Measurements from ENCODE around the gene MCM6. TPM values are rescaled to one million over a fixed set of nuclear protein-coding genes. Genes with fewer than 3 reads are reported as not detected.
A peak's percentile ranks its signal among the peaks of the same experiment; 100 is the strongest.

Gene MCM6
- total and polyA plus RNA-seq, 3 donors from 2014 or later, result 24.6 to 32.3 (median 26.7) TPM

- Histone ChIP-seq H3K9me3 (no peaks in the 10 kb centered on the region), H3K36me3 (ENCODE audit: low read depth, missing control alignments) (no peaks in the 10 kb centered on the region), H3K4me1 (peaks cover 6% of the 10 kb centered on the region), H3K4me3 (no peak overlapping the region), H3K27ac (no peak overlapping the region), H3K27me3 (no peaks in the 10 kb centered on the region)
- intact Hi-C loops (cut with DNase I; ENCODE audit: low total_unique reads), result no loop called here
- TF ChIP-seq CTCF (IDR thresholded peaks at IDR 0.05), result no peak
- no peak for TF ChIP-seq POLR2A (IDR thresholded peaks at IDR 0.05)
- 89 to 92% methylated on average over 3 of the region's 3 CpGs for WGBS, 2 donors
- no peak for DNase-seq
These were observed 37.7 kb downstream of the MCM6 start for GRCh38 chr2:135838502-135838901.

GRCh38 chr2:135836596-135837270 is 39.5 kb downstream of the MCM6 start, which contains the start of gene LCT:
LCT (minus strand) TSS chr2:135837184; CDS start chr2:135837169, 15 bp downstream.
- TF ChIP-seq POLR2A (IDR thresholded peaks at IDR 0.05) (no peak), CTCF (IDR thresholded peaks at IDR 0.05) (no peak)
- H3K4me3 ChIP-seq, result no peak within 1 kb of the TSS

GRCh38 chr2:135832891-135833290 is 43.4 kb downstream of the MCM6 start:
- Histone ChIP-seq H3K36me3 (ENCODE audit: low read depth, missing control alignments) (no peaks in the 10 kb centered on the region), H3K9me3 (no peaks in the 10 kb centered on the region), H3K27me3 (no peaks in the 10 kb centered on the region), H3K4me1 (no peaks in the 10 kb centered on the region), H3K27ac (no peak overlapping the region), H3K4me3 (peak overlapping the region in 1 of 2 donors; percentile 10)
- TF ChIP-seq CTCF (IDR thresholded peaks at IDR 0.05) (no peak), POLR2A (IDR thresholded peaks at IDR 0.05) (no peak)
- 76 to 83% methylated on average over 6 of the region's 6 CpGs for WGBS, 2 donors
- intact Hi-C loops (cut with DNase I; ENCODE audit: low total_unique reads), result no loop called here
- no peak for DNase-seq

More at GRCh38 chr2:135836596-135837270, 39.5 kb downstream of the MCM6 start, which contains the start of gene LCT:
- 93 to 94% methylated on average over 12 of the region's 12 CpGs for WGBS, 2 donors
- DNase-seq, result no peak
- Histone ChIP-seq H3K27ac (no peak within 1 kb of the TSS), H3K27me3 (no peaks in the 10 kb centered on the region), H3K9me3 (no peaks in the 10 kb centered on the region), H3K36me3 (ENCODE audit: low read depth, missing control alignments) (no peaks in the 10 kb centered on the region), H3K4me1 (peaks cover 6% of the 10 kb centered on the region)
- intact Hi-C loops (cut with DNase I; ENCODE audit: low total_unique reads), result no loop called here

- WGBS, 2 donors, result 80 to 85% methylated on average over 14 of the region's 14 CpGs
- Histone ChIP-seq H3K36me3 (ENCODE audit: low read depth, missing control alignments) (no peaks in the 10 kb centered on the region), H3K9me3 (no peaks in the 10 kb centered on the region), H3K27me3 (no peaks in the 10 kb centered on the region), H3K4me3 (no peak overlapping the region), H3K27ac (no peak overlapping the region), H3K4me1 (no peaks in the 10 kb centered on the region)
- TF ChIP-seq CTCF (IDR thresholded peaks at IDR 0.05), result no peak
- no peak for TF ChIP-seq POLR2A (IDR thresholded peaks at IDR 0.05)
- intact Hi-C loops (cut with DNase I; ENCODE audit: low total_unique reads), result no loop called here
- no peak for DNase-seq
These were observed 44.9 kb downstream of the MCM6 start for GRCh38 chr2:135831180-135831812.

All from testis (tissue), 3 donors.